ENCODE results near the gene GRB7.

- no peak for TF ChIP-seq POLR2A (IDR thresholded peaks at IDR 0.05)
- TF ChIP-seq CTCF (IDR thresholded peaks at IDR 0.05) = no peak
- TF ChIP-seq POLR2AphosphoS5 (IDR thresholded peaks at IDR 0.05) = no peak
- TF ChIP-seq EP300 (IDR thresholded peaks at IDR 0.05) = no peak
Observed at GRCh38 chr17:39709319-39709997, 28.3 kb upstream of the GRB7 start.
